Activated CD4-positive, alpha-beta T cell treated with anti-CD3 and anti-CD28 coated beads, Interleukin-2, Interleukin-4, amounts not matched to agents 100 ng/mL and 50 ng/mL, durations not matched to agents 16 hours and 8 hours (primary cell): ENCODE results near the gene DFFA.
"Not testable (repeated sequence)": the region's sequence is repeated elsewhere in the genome, so short reads cannot be mapped to it uniquely, and the experiment has no call there.

ENCODE experiments used
- DNase-seq: peaks from one replicate; pipeline ENCODE4 v3.0.0-alpha.2; 2020; ENCODE audit warnings: low spot score

DFFA gene

DNA sequence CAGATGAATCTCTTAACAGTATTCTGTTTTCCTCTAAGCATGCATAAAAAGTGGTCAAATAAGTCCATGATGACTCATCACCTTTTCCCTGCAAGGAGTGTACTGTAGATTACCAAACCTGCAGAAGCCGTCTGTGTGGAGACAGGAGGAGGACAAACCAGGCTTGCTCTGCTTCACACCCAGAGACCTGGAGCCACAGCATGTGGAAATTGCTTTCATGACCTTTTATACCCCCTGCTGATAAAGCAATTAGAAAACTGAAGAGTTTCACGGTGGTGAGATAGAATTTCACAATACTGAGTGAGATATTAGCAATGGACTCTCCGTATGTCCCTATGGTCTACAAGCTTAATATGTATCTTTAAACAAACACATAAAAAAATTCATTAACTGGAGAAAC lies 13.1 kb downstream of the DFFA start:
- DNase-seq = no peak

GRCh38 chr1:10457875-10458274 lies 14.5 kb downstream of the DFFA start:
- DNase-seq = no peak

GRCh38 chr1:10457462-10457861 lies 14.9 kb downstream of the DFFA start:
- DNase-seq = not testable (repeated sequence)

DNA sequence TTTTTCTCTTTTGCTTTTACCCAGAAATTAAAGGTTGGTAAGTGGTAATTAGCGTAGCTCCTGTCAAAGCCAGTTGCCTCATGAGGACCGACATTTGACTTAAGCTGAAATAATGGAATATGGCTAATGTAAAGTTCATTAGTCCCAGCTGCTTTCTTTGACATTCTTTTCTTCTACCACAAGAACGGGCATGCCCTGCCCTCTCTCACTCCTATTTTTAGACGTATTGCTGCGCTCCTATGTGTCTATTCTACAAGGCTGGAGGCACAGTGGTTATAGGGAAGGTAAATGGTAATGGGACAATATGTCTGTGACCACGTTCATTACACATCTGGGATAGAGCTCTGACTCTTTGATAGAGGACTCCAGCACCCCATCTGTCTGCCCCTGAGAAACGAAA lies 15.7 kb downstream of the DFFA start:
- DNase-seq = no peak

GRCh38 chr1:10456048-10456447 lies 16.3 kb downstream of the DFFA start:
- no peak for DNase-seq

DNA sequence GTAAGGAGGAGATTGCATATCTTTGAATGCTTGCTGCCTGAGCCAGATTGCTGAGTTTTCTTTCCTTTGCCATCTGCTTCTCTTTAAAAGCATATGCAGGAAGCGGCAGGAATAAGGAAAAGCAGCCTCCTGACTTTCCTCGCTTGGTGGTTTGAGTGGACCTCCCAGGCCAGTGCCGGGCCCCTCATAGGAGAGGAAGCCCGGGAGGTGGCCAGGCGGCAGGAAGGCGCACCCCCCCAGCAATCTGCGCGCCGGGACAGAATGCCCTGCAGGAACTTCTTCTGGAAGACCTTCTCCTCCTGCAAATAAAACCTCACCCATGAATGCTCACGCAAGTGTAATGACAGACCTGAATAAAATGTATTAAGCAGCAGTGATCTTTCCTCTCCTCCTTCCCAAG lies 21.0 kb downstream of the DFFA start:
- no peak for DNase-seq

GRCh38 chr1:10450836-10451235 lies 21.5 kb downstream of the DFFA start:
- no peak for DNase-seq

- no peak for DNase-seq
These were observed 22.0 kb downstream of the DFFA start for GRCh38 chr1:10450156-10450814.

- DNase-seq = no peak
These were observed 22.6 kb downstream of the DFFA start, which contains the start of gene CORT for GRCh38 chr1:10449751-10450150. Gene CORT (plus strand): TSS chr1:10450031. CDS start chr1:10450224, 193 bp downstream.

GRCh38 chr1:10446790-10447422 lies 25.4 kb downstream of the DFFA start:
- DNase-seq = no peak

GRCh38 chr1:10444795-10445397 lies 27.4 kb downstream of the DFFA start:
- DNase-seq = peak; percentile 37

- no peak for DNase-seq
These were observed 28.1 kb downstream of the DFFA start for GRCh38 chr1:10444248-10444647.

GRCh38 chr1:10440794-10441193 lies 31.5 kb downstream of the DFFA start:
- no peak for DNase-seq

- no peak for DNase-seq
These were observed 32.0 kb downstream of the DFFA start for GRCh38 chr1:10440305-10440704.

DNA sequence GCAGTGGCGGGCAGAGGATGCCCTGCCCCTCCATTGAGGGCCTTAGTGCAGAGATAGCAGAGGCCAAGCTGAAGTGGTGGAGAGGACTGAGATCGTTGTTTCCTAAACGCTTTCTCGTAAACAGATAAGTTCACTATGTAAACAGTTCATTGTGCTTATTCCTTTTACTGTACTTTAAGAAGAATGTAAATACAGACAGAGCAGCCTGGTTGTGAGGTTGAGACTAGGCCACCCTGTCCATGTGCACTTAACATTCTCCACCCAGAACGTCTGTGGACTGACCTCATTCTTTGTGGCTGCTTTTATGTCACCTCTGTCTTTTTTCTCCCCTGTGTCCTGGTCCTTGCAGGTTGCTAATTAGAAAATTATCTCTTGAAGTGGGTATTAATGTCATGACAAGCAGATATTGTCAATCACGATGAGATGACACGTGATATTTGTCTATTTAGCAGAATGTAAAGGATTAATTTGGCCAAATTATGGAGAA lies 33.6 kb downstream of the DFFA start:
- no peak for DNase-seq

GRCh38 chr1:10437052-10437451 lies 35.3 kb downstream of the DFFA start:
- no peak for DNase-seq

DNA sequence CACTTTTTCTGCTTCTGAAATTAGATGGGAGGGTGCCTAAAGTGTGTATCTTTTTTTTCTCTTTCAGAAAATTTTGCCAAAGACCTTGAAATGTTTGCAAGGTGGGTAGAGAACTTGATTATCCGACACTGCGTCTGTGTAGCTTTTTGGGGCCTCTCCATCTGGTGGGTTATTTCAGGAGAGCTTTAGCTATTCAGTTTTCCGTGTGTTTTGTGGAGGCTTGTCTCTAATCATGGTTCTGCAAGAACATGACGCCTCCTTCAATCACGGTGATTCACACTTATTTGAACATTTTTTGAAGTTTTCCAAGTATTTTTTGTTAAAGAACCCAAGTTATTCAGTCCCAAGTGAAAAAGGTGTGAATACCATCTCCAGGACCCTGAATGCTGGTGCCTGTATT lies 37.7 kb downstream of the DFFA start:
- no peak for DNase-seq

DNA sequence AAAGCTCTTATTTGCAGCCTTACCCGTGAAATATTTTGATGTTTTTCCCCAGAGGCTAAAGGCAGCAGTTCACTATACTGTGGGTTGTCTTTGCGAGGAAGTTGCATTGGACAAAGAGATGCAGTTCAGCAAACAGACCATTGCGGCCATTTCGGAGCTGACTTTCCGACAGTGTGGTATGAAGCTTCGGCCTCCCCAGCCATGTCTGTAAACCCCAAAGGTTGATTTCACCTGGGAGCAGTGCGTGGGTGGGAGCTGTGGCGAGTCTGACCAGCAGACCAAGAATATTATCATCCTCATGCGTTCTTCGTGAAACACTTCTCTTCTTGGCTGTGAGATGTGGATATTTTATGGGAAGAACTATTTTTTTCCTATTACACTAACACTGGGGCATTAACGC lies 38.5 kb downstream of the DFFA start:
- DNase-seq = no peak

DNA sequence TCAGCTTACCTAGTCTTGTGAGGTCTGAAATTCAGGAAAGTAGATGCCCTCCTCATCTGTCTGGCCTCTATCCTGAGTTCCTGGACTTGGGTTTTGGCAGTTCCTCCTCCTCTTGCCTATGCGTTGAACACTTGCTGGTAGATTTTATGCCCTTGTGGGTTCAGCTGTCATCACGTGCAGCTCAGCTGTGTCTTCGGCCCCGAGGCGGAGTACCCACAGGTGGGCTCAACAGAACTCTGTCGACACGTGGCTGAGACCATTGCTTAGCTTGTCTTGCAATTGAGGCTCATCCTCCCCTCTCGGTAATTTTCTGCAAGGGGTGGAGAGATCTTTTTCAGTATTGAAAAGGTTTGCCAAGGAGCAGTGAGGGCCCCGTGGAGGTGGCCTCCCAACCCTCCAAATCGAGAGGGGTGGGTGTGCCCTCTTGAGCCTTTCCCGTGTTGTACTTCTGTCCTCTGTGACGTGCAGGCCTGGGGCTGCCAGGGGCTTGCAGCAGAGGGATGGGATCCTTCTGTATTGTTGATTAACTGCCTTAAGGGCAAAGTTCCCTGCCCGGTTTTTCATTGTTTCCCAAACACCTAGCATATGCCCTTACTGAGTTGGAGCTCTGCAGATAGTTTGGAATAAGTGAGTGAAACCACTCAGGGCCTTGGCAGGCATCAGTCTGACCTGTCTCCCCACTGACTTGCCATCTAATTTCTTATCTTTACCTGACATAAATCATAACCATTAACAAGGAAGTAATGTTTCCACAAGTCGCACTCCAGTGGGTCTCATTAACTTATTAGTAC lies 39.2 kb downstream of the DFFA start:
- no peak for DNase-seq

- peak; percentile 11 for DNase-seq
These were observed 41.1 kb downstream of the DFFA start for GRCh38 chr1:10431070-10431730.

GRCh38 chr1:10430216-10431069 lies 41.9 kb downstream of the DFFA start, which contains the start of gene CENPS:
Gene CENPS (plus strand): TSS chr1:10430433. CDS start chr1:10430518, 85 bp downstream.
- peak; percentile 92 for DNase-seq
